Parathyroid adenoma (tissue), 2 donors: Measurements from ENCODE around the gene LANCL1.

ENCODE experiments used
- H2AFZ ChIP-seq: fragments of 300-600 bp; sonication (generic); one replicate; pipeline ENCODE4 v1.7.0; 2017; ENCODE audit warnings: antibody characterized with exemption, mild to moderate bottlenecking
- H3K27ac ChIP-seq: fragments of 300-600 bp; sonication (generic); one replicate; pipeline ENCODE4 v1.7.0; 2017
- H3K27me3 ChIP-seq: fragments of 300-600 bp; sonication (generic); one replicate; pipeline ENCODE4 v1.7.0; 2017; ENCODE audit warnings: low read length; ENCODE audit not compliant: control insufficient read depth, insufficient read depth
- H3K36me3 ChIP-seq: fragments of 300-600 bp; sonication (generic); one replicate; pipeline ENCODE4 v1.7.0; 2017; ENCODE audit warnings: low read length; ENCODE audit not compliant: control insufficient read depth, insufficient read depth
- H3K4me1 ChIP-seq: fragments of 300-600 bp; sonication (generic); one replicate; pipeline ENCODE4 v1.7.0; 2017; ENCODE audit warnings: control low read depth
- H3K4me2 ChIP-seq: fragments of 300-600 bp; sonication (generic); one replicate; pipeline ENCODE4 v1.7.0; 2017; ENCODE audit warnings: low read length
- H3K4me3 ChIP-seq: fragments of 300-600 bp; sonication (generic); one replicate; pipeline ENCODE4 v1.7.0; 2017; ENCODE audit warnings: low read depth, low read length
- H3K79me2 ChIP-seq: fragments of 300-600 bp; sonication (generic); one replicate; pipeline ENCODE4 v1.7.0; 2017; ENCODE audit warnings: control low read depth
- H3K9ac ChIP-seq: fragments of 300-600 bp; sonication (generic); one replicate; pipeline ENCODE4 v1.7.0; 2017; ENCODE audit warnings: mild to moderate bottlenecking
- H3K9me3 ChIP-seq: fragments of 300-600 bp; sonication (generic); one replicate; pipeline ENCODE4 v1.7.0; 2017; ENCODE audit warnings: low read length; ENCODE audit not compliant: control insufficient read depth
- CTCF ChIP-seq: fragments of 300-600 bp; sonication (generic); IDR thresholded peaks from one replicate; pipeline ENCODE4 v1.7.0; 2017; ENCODE audit warnings: antibody characterized with exemption, mild to moderate bottlenecking
- donor health status: primary hyperparathyroidism.

Gene LANCL1

GRCh38 chr2:210476194-210477128, at the start of gene LANCL1:
Gene LANCL1 (minus strand): TSS chr2:210476759. CDS start chr2:210476396, 363 bp downstream.
- peak within 1 kb of the TSS; percentile 96 for H3K4me3 ChIP-seq
- peak within 1 kb of the TSS; percentile 14 for H3K9ac ChIP-seq
- peak within 1 kb of the TSS; percentile 76 for H3K4me2 ChIP-seq
- peak within 1 kb of the TSS; percentile 72 for H3K27ac ChIP-seq
- no peak for TF ChIP-seq CTCF
- peak within 1 kb of the TSS; percentile 84 for H2AFZ ChIP-seq
- no peaks in the 10 kb centered on the region for H3K79me2 ChIP-seq
- H3K36me3 ChIP-seq: no peaks in the 10 kb centered on the region
- H3K27me3 ChIP-seq: no peaks in the 10 kb centered on the region
- no peaks in the 10 kb centered on the region for H3K9me3 ChIP-seq
- peaks cover 2% of the 10 kb centered on the region for H3K4me1 ChIP-seq

- H3K9ac ChIP-seq: no peak overlapping the region
- no peak overlapping the region for H2AFZ ChIP-seq
- no peaks in the 10 kb centered on the region for H3K4me1 ChIP-seq
- H3K27ac ChIP-seq: no peak overlapping the region
- no peak for TF ChIP-seq CTCF
- H3K4me3 ChIP-seq: no peak overlapping the region
- no peaks in the 10 kb centered on the region for H3K36me3 ChIP-seq
- H3K79me2 ChIP-seq: no peaks in the 10 kb centered on the region
- no peaks in the 10 kb centered on the region for H3K9me3 ChIP-seq
- H3K4me2 ChIP-seq: no peak overlapping the region
- H3K27me3 ChIP-seq: no peaks in the 10 kb centered on the region
Measured at GRCh38 chr2:210524533-210524932, 48.0 kb upstream of the LANCL1 start.

GRCh38 chr2:210523650-210524289, 47.2 kb upstream of the LANCL1 start:
- no peak overlapping the region for H2AFZ ChIP-seq
- no peak overlapping the region for H3K4me3 ChIP-seq
- TF ChIP-seq CTCF: no peak
- H3K79me2 ChIP-seq: no peaks in the 10 kb centered on the region
- no peaks in the 10 kb centered on the region for H3K27me3 ChIP-seq
- no peak overlapping the region for H3K4me2 ChIP-seq
- H3K27ac ChIP-seq: no peak overlapping the region
- no peak overlapping the region for H3K9ac ChIP-seq
- H3K9me3 ChIP-seq: no peaks in the 10 kb centered on the region
- no peaks in the 10 kb centered on the region for H3K36me3 ChIP-seq
- no peaks in the 10 kb centered on the region for H3K4me1 ChIP-seq

- H3K27me3 ChIP-seq: no peaks in the 10 kb centered on the region
- H2AFZ ChIP-seq: no peak overlapping the region
- H3K27ac ChIP-seq: no peak overlapping the region
- no peaks in the 10 kb centered on the region for H3K79me2 ChIP-seq
- no peaks in the 10 kb centered on the region for H3K4me1 ChIP-seq
- H3K9ac ChIP-seq: no peak overlapping the region
- H3K4me3 ChIP-seq: no peak overlapping the region
- H3K4me2 ChIP-seq: no peak overlapping the region
- no peaks in the 10 kb centered on the region for H3K36me3 ChIP-seq
- H3K9me3 ChIP-seq: no peaks in the 10 kb centered on the region
- TF ChIP-seq CTCF: no peak
Measured at GRCh38 chr2:210522399-210522798, 45.8 kb upstream of the LANCL1 start.
